Right ventricle myocardium inferior (tissue), 1 donor: ENCODE results near the gene SPAG17. TPM values are rescaled to one million over a fixed set of nuclear protein-coding genes. Genes with fewer than 3 reads are reported as not detected.

ENCODE experiments used
- ATAC-seq: fragments of 200-7000 bp; cut with Tn5 transposase; one replicate; pipeline ENCODE4 v1.9.1; 2020; ENCODE audit warnings: mild to moderate bottlenecking, moderate library complexity
- DNase-seq: peaks from one replicate; pipeline ENCODE4 v3.0.0; 2021; ENCODE audit errors: missing footprints
- intact Hi-C: fragments of 100-400 bp; cut with DNase I; formaldehyde crosslinking; loops from one replicate; pipeline ENCODE4 v1.11.0; 2022
- total RNA-seq: library from RNA; stranded (reverse); fragmentation: NEBNext Ultra II Directional; extraction: Animal tissue kit (Norgen Biotek cat#: 25700); gene quantifications from one replicate; pipeline ENCODE4 v1.2.1, GENCODE V29; 2021
- donor health status: DM: no; HTN: yes; CAD: no; lungs with severe emphysema.

Gene SPAG17
- total RNA-seq, 1 donor from 2014 or later, result not detected

DNA sequence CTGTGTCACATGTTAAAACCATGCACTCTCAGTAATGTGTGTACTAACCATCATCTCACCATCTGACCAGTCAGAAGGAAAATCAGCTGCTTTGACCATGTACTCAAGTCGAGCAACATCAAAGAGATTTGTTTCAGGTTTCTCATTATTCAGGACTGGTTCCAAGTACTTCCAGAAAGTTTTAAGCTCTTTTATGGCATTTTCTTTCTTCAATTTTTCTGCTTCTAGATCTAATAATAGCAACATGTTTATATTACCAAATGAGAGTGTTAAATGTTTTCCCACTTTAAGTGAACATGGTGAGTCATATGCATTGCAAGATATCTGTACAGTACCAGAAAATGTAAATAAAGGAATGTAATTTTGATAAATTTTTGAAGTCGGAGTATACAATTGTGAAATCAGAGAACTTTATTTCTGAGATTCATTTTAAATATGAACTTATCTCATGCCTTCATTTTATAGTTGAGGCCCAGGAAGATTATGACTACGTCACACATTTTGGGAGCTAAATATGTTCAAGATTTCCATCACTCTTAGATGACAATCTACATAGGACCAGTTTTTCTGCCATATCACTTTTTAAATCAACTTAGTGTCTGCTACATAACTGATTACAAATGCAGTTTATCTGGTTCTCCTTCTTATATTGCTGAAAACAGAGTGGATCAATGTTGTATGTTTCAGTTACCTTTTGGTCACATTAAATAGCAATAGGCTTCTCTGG lies 87.2 kb downstream of the SPAG17 start:
- intact Hi-C loops, result no loop called here
- ATAC-seq, result no peak
- DNase-seq, result no peak

GRCh38 chr1:118093017-118093416 lies 92.0 kb downstream of the SPAG17 start:
- DNase-seq (no peak), ATAC-seq (no peak)
- intact Hi-C loops, result no loop called here

- no peak for DNase-seq
- intact Hi-C loops, result no loop called here
- ATAC-seq, result no peak
Measured at GRCh38 chr1:118090130-118090529, 94.9 kb downstream of the SPAG17 start.

DNA sequence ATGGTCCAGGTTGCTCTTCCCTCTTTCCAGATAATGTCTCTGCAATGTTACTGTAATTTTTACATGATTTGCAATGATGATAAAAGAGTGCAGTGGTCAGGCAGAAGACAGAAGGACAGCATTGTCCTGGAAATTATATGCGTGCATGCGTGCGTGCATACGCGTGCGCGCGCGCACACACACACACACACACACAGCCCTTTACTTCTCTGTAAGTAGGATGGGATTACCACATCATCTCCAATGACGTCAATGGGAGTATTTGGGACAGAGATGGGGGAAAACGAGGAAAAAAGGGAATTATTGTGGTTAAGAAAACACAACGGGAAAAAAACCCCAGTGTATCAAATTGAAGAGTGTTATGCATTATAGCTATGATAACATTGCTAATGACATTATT lies 99.7 kb downstream of the SPAG17 start:
- DNase-seq (no peak), ATAC-seq (no peak)
- intact Hi-C loops, result no loop called here

GRCh38 chr1:118084400-118084799 lies 100.6 kb downstream of the SPAG17 start:
- intact Hi-C loops, result no loop called here
- no peak for DNase-seq
- no peak for ATAC-seq

GRCh38 chr1:118082984-118083383 lies 102.0 kb downstream of the SPAG17 start:
- no peak for ATAC-seq
- intact Hi-C loops, result no loop called here
- peak; percentile 51 for DNase-seq

DNA sequence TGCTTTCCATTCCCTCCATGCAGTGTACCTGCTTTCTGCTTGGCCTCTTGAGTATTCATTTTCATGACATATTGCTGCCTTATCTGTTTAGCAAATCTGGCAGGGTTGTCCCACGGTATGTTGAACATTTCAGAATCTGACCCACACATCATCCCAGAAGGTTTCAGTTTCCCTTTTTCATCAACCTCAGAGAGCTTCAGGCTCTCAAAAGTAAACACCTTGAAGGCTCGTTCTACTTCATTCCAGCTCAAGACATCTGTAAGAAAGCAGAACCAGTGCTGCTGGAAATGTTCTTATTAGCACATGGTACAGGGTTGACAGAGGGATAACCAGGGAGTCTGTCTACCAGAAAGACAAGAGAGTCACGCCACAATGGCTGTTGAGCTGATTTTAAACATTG lies 103.6 kb downstream of the SPAG17 start:
- ATAC-seq, result no peak
- intact Hi-C loops, result no loop called here

DNA sequence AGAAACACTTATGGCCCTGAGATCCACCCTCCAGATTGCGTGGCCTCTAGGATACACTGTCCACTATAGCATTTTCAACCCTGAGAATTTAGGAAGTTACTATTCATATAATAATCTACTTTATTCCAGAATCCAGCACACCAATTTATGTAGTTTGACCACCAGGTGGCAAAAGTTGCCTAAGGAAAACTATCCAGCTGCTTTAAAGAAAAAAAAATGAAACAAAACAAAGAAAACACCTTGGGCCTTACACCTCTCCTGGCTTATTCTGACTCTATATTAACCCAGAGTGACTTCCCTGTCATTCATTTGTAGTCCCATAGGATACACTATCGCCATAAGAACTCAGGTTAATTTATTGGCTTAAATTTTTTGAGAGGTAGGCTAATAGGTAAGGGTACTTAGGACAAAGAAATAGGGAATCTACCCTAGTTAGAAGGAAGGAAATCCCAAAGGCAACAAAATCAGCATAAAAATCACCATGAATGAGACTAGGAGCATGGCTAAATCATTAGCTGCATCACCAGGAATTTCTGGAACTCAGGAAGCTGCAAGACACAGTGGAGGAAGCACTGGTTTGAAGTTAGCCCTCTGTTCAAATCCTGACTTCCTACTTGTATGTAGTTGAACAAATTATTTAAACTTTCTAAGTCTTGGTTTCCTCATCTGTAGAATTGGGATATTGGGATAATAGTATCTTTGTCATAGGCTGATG lies 107.5 kb downstream of the SPAG17 start:
- ATAC-seq, result no peak
- no peak for DNase-seq
- intact Hi-C loops, result no loop called here

More for the DNA sequence above, 103.6 kb downstream of the SPAG17 start:
- DNase-seq, result no peak

GRCh38 chr1:118075116-118075515 lies 109.9 kb downstream of the SPAG17 start:
- DNase-seq (no peak), ATAC-seq (no peak)
- intact Hi-C loops, result no loop called here

- ATAC-seq (no peak), DNase-seq (no peak)
- intact Hi-C loops, result no loop called here
Measured at GRCh38 chr1:118073648-118074435, 111.2 kb downstream of the SPAG17 start.

DNA sequence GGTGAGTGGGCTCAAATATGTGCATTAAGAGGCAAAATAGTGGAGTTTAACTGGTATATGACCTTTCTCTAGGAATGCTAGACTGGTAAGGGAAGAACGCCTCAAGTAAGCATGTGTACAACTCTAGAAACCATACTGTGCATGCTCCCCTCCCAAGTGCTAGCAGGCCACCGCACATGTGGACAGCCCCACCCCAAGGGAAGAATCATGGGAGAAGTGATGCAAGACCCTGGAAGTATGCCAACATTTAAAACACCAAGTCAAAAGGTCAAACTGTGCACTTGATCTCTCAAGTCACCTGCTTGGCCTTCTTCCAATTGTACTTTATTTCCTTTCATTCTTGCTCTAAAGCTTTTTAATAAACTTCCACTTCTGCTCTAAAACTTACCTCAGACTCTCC lies 135.0 kb downstream of the SPAG17 start:
- intact Hi-C loops, result no loop called here
- ATAC-seq (no peak), DNase-seq (no peak)

GRCh38 chr1:118047650-118048224 lies 137.3 kb downstream of the SPAG17 start:
- DNase-seq (no peak), ATAC-seq (no peak)
- intact Hi-C loops, result no loop called here

GRCh38 chr1:118047006-118047649 lies 137.9 kb downstream of the SPAG17 start:
- intact Hi-C loops, result no loop called here
- ATAC-seq, result no peak

GRCh38 chr1:118043624-118044023 lies 141.4 kb downstream of the SPAG17 start:
- no peak for DNase-seq
- intact Hi-C loops, result no loop called here
- ATAC-seq, result no peak

More at GRCh38 chr1:118047006-118047649, 137.9 kb downstream of the SPAG17 start:
- no peak for DNase-seq

- DNase-seq (no peak), ATAC-seq (no peak)
- intact Hi-C loops, result no loop called here
Measured at GRCh38 chr1:118042501-118042900, 142.5 kb downstream of the SPAG17 start.

DNA sequence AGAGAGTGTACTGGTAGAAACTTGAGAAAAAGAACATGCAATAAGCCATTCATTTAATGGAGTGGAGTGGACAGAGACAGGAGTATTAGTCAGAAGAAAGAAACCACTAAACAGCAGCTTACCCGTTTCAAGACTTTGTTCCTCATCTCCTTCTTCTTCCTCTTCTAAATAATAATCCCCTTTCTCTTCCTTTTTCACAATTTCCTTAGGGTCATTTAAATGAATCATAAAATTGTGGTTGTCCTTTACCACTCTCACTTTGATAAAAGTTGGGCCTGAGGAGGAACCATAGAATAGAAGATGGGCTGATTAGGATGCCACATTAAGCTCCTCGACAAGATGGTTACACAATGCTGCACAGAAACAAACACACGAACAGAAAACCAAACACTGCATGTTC lies 145.9 kb downstream of the SPAG17 start:
- intact Hi-C loops, result no loop called here
- no peak for DNase-seq
- no peak for ATAC-seq

DNA sequence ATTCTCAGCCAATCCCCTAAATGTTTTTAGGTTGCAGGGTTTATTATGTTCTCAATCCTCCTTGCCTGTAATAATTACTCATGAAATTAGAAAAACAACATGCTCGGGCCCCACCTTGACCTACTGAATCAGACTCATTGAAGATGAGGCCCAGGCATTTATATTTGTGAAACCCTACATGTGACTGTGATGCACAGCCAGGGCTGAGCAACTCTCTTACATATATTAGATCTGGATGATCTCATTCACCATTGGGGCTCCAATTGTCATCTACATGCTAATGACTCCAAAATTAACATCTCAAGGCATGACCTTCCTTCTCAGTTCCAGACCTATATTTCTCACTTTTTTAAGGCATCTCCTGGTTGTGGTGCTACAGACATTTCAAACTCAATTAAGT lies 152.1 kb downstream of the SPAG17 start:
- no peak for DNase-seq
- intact Hi-C loops, result no loop called here

DNA sequence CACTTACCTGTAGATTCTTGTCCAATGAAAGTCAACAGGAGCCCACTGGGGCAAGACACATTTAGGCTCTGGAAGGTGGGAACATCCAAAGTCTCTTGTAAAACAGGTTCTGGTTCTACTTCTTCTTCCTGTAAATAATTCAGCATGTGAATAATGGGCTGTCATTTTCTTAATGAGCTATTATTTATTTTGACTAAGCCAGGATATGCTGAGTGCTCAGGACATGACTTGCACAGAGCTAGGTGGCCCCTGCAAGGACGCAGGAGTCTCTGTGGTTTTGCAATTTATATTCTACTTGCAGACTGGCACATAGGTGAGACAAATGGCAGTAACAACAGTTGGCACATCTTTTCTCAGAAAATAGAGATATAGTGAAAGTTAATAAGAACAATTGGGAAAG lies 156.8 kb downstream of the SPAG17 start:
- DNase-seq, result no peak

More for the DNA sequence above, 152.1 kb downstream of the SPAG17 start:
- no peak for ATAC-seq

GRCh38 chr1:118023199-118023598 lies 161.8 kb downstream of the SPAG17 start:
- intact Hi-C loops, result no loop called here
- ATAC-seq, result no peak
- no peak for DNase-seq

More for the DNA sequence above, 156.8 kb downstream of the SPAG17 start:
- intact Hi-C loops, result no loop called here
- ATAC-seq, result no peak
